Transverse colon (tissue), 3 donors: ENCODE results near the gene RUFY3.

Source experiments
- CTCF ChIP-seq, 5 experiments: fragments of 200-600 bp in 3 of 5; fragments of 450-650 bp in 2 of 5; sonication (generic) in 3 of 5; IDR thresholded peaks; 1 replicate in 2 of 5; 2 replicates in 3 of 5; pipeline ENCODE4 v1.5.1; 2016 to 2017; ENCODE audit warnings: antibody characterized with exemption in 5 of 5, inconsistent platforms in 3 of 5, mild to moderate bottlenecking in 2 of 5, moderate library complexity in 1 of 5
- POLR2A ChIP-seq: fragments of 450-650 bp; IDR thresholded peaks from one replicate; pipeline ENCODE4 v1.6.1; 2016; ENCODE audit warnings: antibody characterized with exemption, mild to moderate bottlenecking, moderate library complexity

- TF ChIP-seq CTCF (IDR thresholded peaks at IDR 0.05) = no peak
- no peak for TF ChIP-seq POLR2A
Measured at GRCh38 chr4:70734168-70734954, 12.6 kb downstream of the RUFY3 start.
